ENCODE measurements around the gene CCDC171.
A peak's percentile ranks its signal among the peaks of the same experiment; 100 is the strongest.

The CCDC171 gene

GRCh38 chr9:15552636-15553527, at the start of gene CCDC171:
Gene CCDC171 (plus strand): TSS chr9:15553043. CDS start chr9:15564089, 11,046 bp downstream.
- H2AFZ ChIP-seq (ENCODE audit: low read depth, low read length, severe bottlenecking) = peak within 1 kb of the TSS; percentile 96
- peak within 1 kb of the TSS; percentile 81 for H3K9ac ChIP-seq (ENCODE audit: low read length)
- H3K79me2 ChIP-seq (ENCODE audit: insufficient read depth, low read length) = no peaks in the 10 kb centered on the region
- H3K27me3 ChIP-seq (ENCODE audit: low read length) = no peaks in the 10 kb centered on the region
- peaks cover 3% of the 10 kb centered on the region; the same call in 1 of the 2 replicates for H3K36me3 ChIP-seq (ENCODE audit: low read length)
- H3K9me3 ChIP-seq (ENCODE audit: insufficient read depth, low read length) = no peaks in the 10 kb centered on the region
- peak within 1 kb of the TSS; percentile 84 for H3K4me3 ChIP-seq (ENCODE audit: insufficient read depth, low read length, poor library complexity, severe bottlenecking)
- TF ChIP-seq, protein P1, sequence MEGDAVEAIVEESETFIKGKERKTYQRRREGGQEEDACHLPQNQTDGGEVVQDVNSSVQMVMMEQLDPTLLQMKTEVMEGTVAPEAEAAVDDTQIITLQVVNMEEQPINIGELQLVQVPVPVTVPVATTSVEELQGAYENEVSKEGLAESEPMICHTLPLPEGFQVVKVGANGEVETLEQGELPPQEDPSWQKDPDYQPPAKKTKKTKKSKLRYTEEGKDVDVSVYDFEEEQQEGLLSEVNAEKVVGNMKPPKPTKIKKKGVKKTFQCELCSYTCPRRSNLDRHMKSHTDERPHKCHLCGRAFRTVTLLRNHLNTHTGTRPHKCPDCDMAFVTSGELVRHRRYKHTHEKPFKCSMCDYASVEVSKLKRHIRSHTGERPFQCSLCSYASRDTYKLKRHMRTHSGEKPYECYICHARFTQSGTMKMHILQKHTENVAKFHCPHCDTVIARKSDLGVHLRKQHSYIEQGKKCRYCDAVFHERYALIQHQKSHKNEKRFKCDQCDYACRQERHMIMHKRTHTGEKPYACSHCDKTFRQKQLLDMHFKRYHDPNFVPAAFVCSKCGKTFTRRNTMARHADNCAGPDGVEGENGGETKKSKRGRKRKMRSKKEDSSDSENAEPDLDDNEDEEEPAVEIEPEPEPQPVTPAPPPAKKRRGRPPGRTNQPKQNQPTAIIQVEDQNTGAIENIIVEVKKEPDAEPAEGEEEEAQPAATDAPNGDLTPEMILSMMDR (IDR thresholded peaks at IDR 0.05; ENCODE audit: insufficient read depth, low read length, poor library complexity, severe bottlenecking) = no peak
- no peak for TF ChIP-seq EZH2phosphoT487 (conservative IDR thresholded peaks at IDR 0.05; ENCODE audit: low read length)
- H3F3A ChIP-seq (ENCODE audit: insufficient read depth) = peaks cover 26% of the 10 kb centered on the region
- H3K4me2 ChIP-seq (ENCODE audit: low read depth, low read length, poor library complexity, severe bottlenecking) = peak within 1 kb of the TSS; percentile 97
- no peaks in the 10 kb centered on the region for H4K20me1 ChIP-seq (ENCODE audit: low read depth, low read length)
- peak within 1 kb of the TSS; percentile 76 for H3K27ac ChIP-seq (ENCODE audit: low read depth, low read length)
- no peaks in the 10 kb centered on the region for H3K9me2 ChIP-seq (replicated peaks; ENCODE audit: insufficient read depth, low read length)

GRCh38 chr9:15505921-15506320, 46.9 kb upstream of the CCDC171 start:
- Histone ChIP-seq H3F3A (ENCODE audit: insufficient read depth) (peaks cover 16% of the 10 kb centered on the region), H3K27ac (ENCODE audit: low read depth, low read length) (no peak overlapping the region), H4K20me1 (ENCODE audit: low read depth, low read length) (peaks cover 53% of the 10 kb centered on the region), H3K9me3 (ENCODE audit: insufficient read depth, low read length) (no peaks in the 10 kb centered on the region), H3K79me2 (ENCODE audit: insufficient read depth, low read length) (peaks cover 96% of the 10 kb centered on the region), H3K9ac (ENCODE audit: low read length) (no peak overlapping the region), H3K9me2 (replicated peaks; ENCODE audit: insufficient read depth, low read length) (no peaks in the 10 kb centered on the region), H3K4me2 (ENCODE audit: low read depth, low read length, poor library complexity, severe bottlenecking) (no peak overlapping the region), H3K27me3 (ENCODE audit: low read length) (no peaks in the 10 kb centered on the region), H2AFZ (ENCODE audit: low read depth, low read length, severe bottlenecking) (no peak overlapping the region), H3K36me3 (ENCODE audit: low read length) (peaks cover 63% of the 10 kb centered on the region), H3K4me3 (ENCODE audit: insufficient read depth, low read length, poor library complexity, severe bottlenecking) (no peak overlapping the region)
- TF ChIP-seq EZH2phosphoT487 (conservative IDR thresholded peaks at IDR 0.05; ENCODE audit: low read length) = no peak
- TF ChIP-seq, protein P1 (IDR thresholded peaks at IDR 0.05; ENCODE audit: insufficient read depth, low read length, poor library complexity, severe bottlenecking) = no peak

DNA sequence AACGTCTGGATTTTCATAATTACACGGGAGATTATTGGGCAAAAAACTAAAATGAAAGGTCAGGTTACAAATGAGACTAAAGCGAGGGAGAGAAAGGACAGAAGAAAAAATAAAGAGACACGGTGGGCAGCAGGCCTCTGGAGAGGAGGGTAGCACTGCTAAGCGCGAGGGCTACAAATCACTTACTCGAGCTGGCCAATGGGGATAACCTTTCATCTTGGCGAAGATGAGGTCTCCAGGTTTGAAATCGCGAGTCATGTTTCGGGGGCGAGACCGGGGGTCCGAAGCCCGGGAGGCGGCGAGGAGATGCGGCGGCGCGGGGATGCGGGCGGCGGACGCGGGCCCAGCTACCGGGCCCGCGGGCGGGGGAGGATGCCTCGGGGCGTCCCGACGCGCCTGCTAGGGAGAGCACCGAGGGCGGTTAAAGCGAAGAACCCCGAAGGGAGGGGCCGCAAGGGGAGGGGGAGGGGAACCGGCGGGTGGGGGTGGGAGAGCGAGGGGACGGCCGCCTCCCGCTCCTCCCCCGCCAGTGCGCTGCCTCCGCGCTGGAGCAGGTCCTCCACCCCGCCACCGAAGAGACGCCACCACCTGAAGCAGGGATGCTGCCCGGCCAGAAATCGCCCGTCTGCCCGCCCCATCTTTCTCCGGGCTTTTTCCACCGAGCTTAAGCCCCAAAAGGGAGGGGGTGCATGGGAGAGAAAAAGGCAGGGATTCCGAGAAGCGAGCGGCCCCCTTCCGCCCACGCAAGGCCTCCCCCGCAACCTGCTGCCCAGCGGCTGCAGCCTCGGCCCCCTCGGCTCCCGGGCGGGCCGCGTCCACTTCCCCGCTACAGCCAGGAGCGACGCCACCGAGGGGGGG, 42.7 kb upstream of the CCDC171 start:
- Histone ChIP-seq H3K9me3 (ENCODE audit: insufficient read depth, low read length) (no peaks in the 10 kb centered on the region), H3K27me3 (ENCODE audit: low read length) (no peaks in the 10 kb centered on the region), H3K4me2 (ENCODE audit: low read depth, low read length, poor library complexity, severe bottlenecking) (peak overlapping the region; percentile 89), H3K27ac (ENCODE audit: low read depth, low read length) (peak overlapping the region; percentile 88), H2AFZ (ENCODE audit: low read depth, low read length, severe bottlenecking) (peak overlapping the region; percentile 97), H3K9ac (ENCODE audit: low read length) (peak overlapping the region; percentile 98), H3K79me2 (ENCODE audit: insufficient read depth, low read length) (peaks cover 56% of the 10 kb centered on the region), H3F3A (ENCODE audit: insufficient read depth) (peaks cover 29% of the 10 kb centered on the region), H3K4me3 (ENCODE audit: insufficient read depth, low read length, poor library complexity, severe bottlenecking) (peak overlapping the region; percentile 98), H3K9me2 (replicated peaks; ENCODE audit: insufficient read depth, low read length) (no peaks in the 10 kb centered on the region), H4K20me1 (ENCODE audit: low read depth, low read length) (peaks cover 30% of the 10 kb centered on the region), H3K36me3 (ENCODE audit: low read length) (peaks cover 43% of the 10 kb centered on the region)
- TF ChIP-seq, protein P1 (IDR thresholded peaks at IDR 0.05; ENCODE audit: insufficient read depth, low read length, poor library complexity, severe bottlenecking) = no peak
- TF ChIP-seq EZH2phosphoT487 (conservative IDR thresholded peaks at IDR 0.05; ENCODE audit: low read length) = no peak

Data from SU-DHL-6 (cell line).